ENCODE data around the gene ZKSCAN7.
"Not testable (repeated sequence)": the region's sequence is repeated elsewhere in the genome, so short reads cannot be mapped to it uniquely, and the experiment has no call there.

ZKSCAN7 gene

GRCh38 chr3:44554626-44555592, at the start of gene ZKSCAN7:
TSS of gene ZKSCAN7 (plus strand) at chr3:44555193. CDS start at chr3:44557048, 1,855 bp downstream.
- peak; percentile 83 for DNase-seq (ENCODE audit: low spot score)

GRCh38 chr3:44506556-44506955, 48.4 kb upstream of the ZKSCAN7 start:
- DNase-seq (ENCODE audit: low spot score): no peak

- DNase-seq (ENCODE audit: low spot score): no peak
These were observed 48.0 kb upstream of the ZKSCAN7 start for GRCh38 chr3:44506961-44507360.

- no peak for DNase-seq (ENCODE audit: low spot score)
These were observed 45.5 kb upstream of the ZKSCAN7 start for GRCh38 chr3:44509393-44509921.

- no peak for DNase-seq (ENCODE audit: low spot score)
These were observed 45.0 kb upstream of the ZKSCAN7 start for GRCh38 chr3:44510000-44510368.

GRCh38 chr3:44511238-44511566, 43.8 kb upstream of the ZKSCAN7 start:
- DNase-seq (ENCODE audit: low spot score): no peak

- no peak for DNase-seq (ENCODE audit: low spot score)
These were observed 41.5 kb upstream of the ZKSCAN7 start for GRCh38 chr3:44513513-44513912.

- DNase-seq (ENCODE audit: low spot score): no peak
These were observed 38.8 kb upstream of the ZKSCAN7 start for GRCh38 chr3:44516230-44516629.

GRCh38 chr3:44518782-44519156, 36.2 kb upstream of the ZKSCAN7 start:
- DNase-seq (ENCODE audit: low spot score): no peak

- no peak for DNase-seq (ENCODE audit: low spot score)
These were observed 33.3 kb upstream of the ZKSCAN7 start for GRCh38 chr3:44521721-44522120.

GRCh38 chr3:44522494-44522933, 32.5 kb upstream of the ZKSCAN7 start:
- no peak for DNase-seq (ENCODE audit: low spot score)

GRCh38 chr3:44525060-44525459, 29.9 kb upstream of the ZKSCAN7 start:
- DNase-seq (ENCODE audit: low spot score): no peak

- no peak for DNase-seq (ENCODE audit: low spot score)
These were observed 25.1 kb upstream of the ZKSCAN7 start for GRCh38 chr3:44529927-44530326.

GRCh38 chr3:44530911-44531310, 24.1 kb upstream of the ZKSCAN7 start:
- no peak for DNase-seq (ENCODE audit: low spot score)

- DNase-seq (ENCODE audit: low spot score): not testable (repeated sequence)
These were observed 20.3 kb upstream of the ZKSCAN7 start for GRCh38 chr3:44534659-44535058.

- DNase-seq (ENCODE audit: low spot score): no peak
These were observed 19.6 kb upstream of the ZKSCAN7 start for GRCh38 chr3:44535364-44535763.

GRCh38 chr3:44544811-44545210, 10.2 kb upstream of the ZKSCAN7 start:
- DNase-seq (ENCODE audit: low spot score): not testable (repeated sequence)

GRCh38 chr3:44555723-44556122, 730 bp downstream of the ZKSCAN7 start:
- DNase-seq (ENCODE audit: low spot score): no peak

- DNase-seq (ENCODE audit: low spot score): no peak
These were observed 2.1 kb downstream of the ZKSCAN7 start for GRCh38 chr3:44557074-44557473.

GRCh38 chr3:44561076-44561475, 6.1 kb downstream of the ZKSCAN7 start:
- no peak for DNase-seq (ENCODE audit: low spot score)

GRCh38 chr3:44562147-44562546, 7.2 kb downstream of the ZKSCAN7 start:
- DNase-seq (ENCODE audit: low spot score): no peak

- DNase-seq (ENCODE audit: low spot score): no peak
These were observed 13.6 kb downstream of the ZKSCAN7 start for GRCh38 chr3:44568561-44568960.

GRCh38 chr3:44571024-44571423, 16.0 kb downstream of the ZKSCAN7 start:
- no peak for DNase-seq (ENCODE audit: low spot score)

GRCh38 chr3:44576613-44577012, 21.6 kb downstream of the ZKSCAN7 start:
- DNase-seq (ENCODE audit: low spot score): no peak
